ENCODE data around the gene TBC1D14.

The TBC1D14 gene

DNA sequence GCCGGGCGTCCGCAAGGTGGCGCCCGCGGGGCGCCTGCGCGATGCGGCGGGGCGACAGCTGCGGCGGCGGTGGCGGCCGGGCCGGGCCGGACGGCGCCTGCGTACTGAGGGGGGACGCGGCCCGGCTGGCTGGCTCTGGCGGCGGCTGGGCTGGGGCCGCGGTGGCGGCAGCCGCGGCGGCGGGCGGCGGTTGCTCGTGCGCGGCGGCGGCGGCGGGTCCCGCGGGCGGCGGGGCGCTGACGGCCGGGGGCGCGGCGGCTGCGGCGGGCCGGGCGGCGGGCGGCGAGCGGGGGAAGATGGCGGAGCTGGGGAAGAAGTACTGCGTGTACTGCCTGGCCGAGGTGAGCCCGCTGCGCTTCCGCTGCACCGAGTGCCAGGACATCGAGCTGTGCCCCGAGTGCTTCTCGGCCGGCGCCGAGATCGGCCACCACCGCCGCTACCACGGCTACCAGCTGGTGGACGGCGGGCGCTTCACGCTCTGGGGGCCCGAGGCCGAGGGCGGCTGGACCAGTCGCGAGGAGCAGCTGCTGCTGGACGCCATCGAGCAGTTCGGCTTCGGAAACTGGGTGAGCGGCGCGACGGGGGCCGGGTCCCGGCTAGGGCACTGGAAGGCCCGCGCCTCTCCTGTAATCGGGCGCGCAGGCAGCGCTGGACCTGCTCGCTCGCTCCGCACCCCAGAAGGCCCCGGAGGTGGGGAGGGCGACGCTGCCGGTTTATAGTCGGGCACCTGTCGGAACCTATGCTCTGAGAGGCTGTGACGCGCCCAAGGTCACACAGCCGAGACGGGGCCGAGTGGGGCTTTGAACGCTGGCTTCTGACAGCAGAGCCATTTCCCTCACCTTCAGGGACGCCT lies 133.9 kb downstream of the TBC1D14 start, which contains the start of gene TADA2B:
TADA2B (plus strand) TSS at position 89 of the 853 bp plus-strand sequence; CDS start at position 297, 208 bp downstream.
- Histone ChIP-seq H3K79me2 (ENCODE audit: insufficient read depth, low read length) (peaks cover 15% of the 10 kb centered on the region; the same call in 1 of the 2 replicates), H2AFZ (ENCODE audit: low read length) (peak within 1 kb of the TSS; percentile 97), H3K4me1 (ENCODE audit: insufficient read depth, low read length, poor library complexity, severe bottlenecking) (peaks cover 23% of the 10 kb centered on the region), H4K20me1 (ENCODE audit: insufficient read depth, low read length, poor library complexity, severe bottlenecking) (peaks cover 42% of the 10 kb centered on the region), H3K9ac (ENCODE audit: low read depth, low read length, poor library complexity, severe bottlenecking) (peak within 1 kb of the TSS; percentile 78), H3K9me3 (ENCODE audit: insufficient read depth, low read depth, low read length) (no peaks in the 10 kb centered on the region), H3K36me3 (ENCODE audit: insufficient read depth, low read length) (no peaks in the 10 kb centered on the region), H3K27me3 (ENCODE audit: insufficient read depth, low read length, poor library complexity, severe bottlenecking) (peaks cover 30% of the 10 kb centered on the region), H3K4me3 (ENCODE audit: low read length, poor library complexity, severe bottlenecking) (peak within 1 kb of the TSS; percentile 96), H3K9me2 (replicated peaks; ENCODE audit: low read depth, low read length) (no peaks in the 10 kb centered on the region), H3F3A (ENCODE audit: low read depth) (no peaks in the 10 kb centered on the region), H3K4me2 (ENCODE audit: low read depth, low read length, poor library complexity, severe bottlenecking) (peak within 1 kb of the TSS; percentile 91)
- TF ChIP-seq, protein P1, sequence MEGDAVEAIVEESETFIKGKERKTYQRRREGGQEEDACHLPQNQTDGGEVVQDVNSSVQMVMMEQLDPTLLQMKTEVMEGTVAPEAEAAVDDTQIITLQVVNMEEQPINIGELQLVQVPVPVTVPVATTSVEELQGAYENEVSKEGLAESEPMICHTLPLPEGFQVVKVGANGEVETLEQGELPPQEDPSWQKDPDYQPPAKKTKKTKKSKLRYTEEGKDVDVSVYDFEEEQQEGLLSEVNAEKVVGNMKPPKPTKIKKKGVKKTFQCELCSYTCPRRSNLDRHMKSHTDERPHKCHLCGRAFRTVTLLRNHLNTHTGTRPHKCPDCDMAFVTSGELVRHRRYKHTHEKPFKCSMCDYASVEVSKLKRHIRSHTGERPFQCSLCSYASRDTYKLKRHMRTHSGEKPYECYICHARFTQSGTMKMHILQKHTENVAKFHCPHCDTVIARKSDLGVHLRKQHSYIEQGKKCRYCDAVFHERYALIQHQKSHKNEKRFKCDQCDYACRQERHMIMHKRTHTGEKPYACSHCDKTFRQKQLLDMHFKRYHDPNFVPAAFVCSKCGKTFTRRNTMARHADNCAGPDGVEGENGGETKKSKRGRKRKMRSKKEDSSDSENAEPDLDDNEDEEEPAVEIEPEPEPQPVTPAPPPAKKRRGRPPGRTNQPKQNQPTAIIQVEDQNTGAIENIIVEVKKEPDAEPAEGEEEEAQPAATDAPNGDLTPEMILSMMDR (conservative IDR thresholded peaks at IDR 0.05; ENCODE audit: low read length): no peak
- TF ChIP-seq EZH2phosphoT487 (IDR thresholded peaks at IDR 0.05; ENCODE audit: borderline replicate concordance): no peak

DNA sequence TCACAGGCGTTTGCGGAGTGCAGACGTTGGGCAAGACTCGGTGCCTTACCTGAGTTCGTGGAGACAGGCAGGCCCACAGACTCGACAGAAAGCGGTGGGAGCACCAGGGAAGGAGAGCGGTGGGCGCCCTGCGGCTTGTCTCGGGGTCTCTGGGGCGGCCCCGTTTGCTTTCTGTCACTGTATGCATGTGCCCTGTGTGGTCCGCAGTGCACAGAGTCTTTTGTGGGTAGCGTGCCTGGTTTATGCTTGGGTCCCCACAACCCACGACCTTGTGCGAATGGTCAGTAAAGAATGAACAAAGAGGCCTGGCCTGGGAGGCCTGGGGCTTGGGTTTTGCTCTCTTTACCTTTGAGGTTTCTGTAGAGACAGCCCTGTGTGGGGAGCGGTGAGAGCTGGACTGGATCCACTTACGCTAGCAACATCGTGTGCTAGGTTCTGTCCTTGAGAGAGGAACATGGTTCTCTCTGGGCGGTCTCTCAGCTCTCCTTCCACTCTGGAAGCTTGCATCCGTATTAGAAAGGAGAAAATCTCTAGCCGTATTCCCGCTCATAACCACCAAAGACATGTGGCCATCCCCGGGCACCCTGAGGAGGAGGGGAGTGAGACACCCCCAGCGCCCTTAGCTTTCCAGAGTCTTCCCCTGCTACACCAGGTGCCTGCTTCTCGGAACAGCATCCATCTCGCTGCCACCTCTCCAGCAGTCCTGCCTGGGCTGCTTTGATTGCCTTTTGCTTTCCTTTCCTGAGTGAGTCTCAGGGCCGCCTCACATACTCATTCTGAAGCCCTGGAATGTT lies 134.7 kb downstream of the TBC1D14 start:
- TF ChIP-seq EZH2phosphoT487 (IDR thresholded peaks at IDR 0.05; ENCODE audit: borderline replicate concordance): no peak
- TF ChIP-seq, protein P1 (conservative IDR thresholded peaks at IDR 0.05; ENCODE audit: low read length): no peak
- Histone ChIP-seq H3K4me1 (ENCODE audit: insufficient read depth, low read length, poor library complexity, severe bottlenecking) (peaks cover 23% of the 10 kb centered on the region), H2AFZ (ENCODE audit: low read length) (no peak overlapping the region), H3K36me3 (ENCODE audit: insufficient read depth, low read length) (no peaks in the 10 kb centered on the region), H3K4me3 (ENCODE audit: low read length, poor library complexity, severe bottlenecking) (peak overlapping the region; percentile 96), H3K9me3 (ENCODE audit: insufficient read depth, low read depth, low read length) (no peaks in the 10 kb centered on the region), H3K4me2 (ENCODE audit: low read depth, low read length, poor library complexity, severe bottlenecking) (peak overlapping the region; percentile 84), H3K9ac (ENCODE audit: low read depth, low read length, poor library complexity, severe bottlenecking) (peak overlapping the region; percentile 78), H4K20me1 (ENCODE audit: insufficient read depth, low read length, poor library complexity, severe bottlenecking) (peaks cover 46% of the 10 kb centered on the region), H3K27me3 (ENCODE audit: insufficient read depth, low read length, poor library complexity, severe bottlenecking) (peaks cover 31% of the 10 kb centered on the region), H3K79me2 (ENCODE audit: insufficient read depth, low read length) (peaks cover 15% of the 10 kb centered on the region; the same call in 1 of the 2 replicates), H3F3A (ENCODE audit: low read depth) (no peaks in the 10 kb centered on the region), H3K9me2 (replicated peaks; ENCODE audit: low read depth, low read length) (no peaks in the 10 kb centered on the region)

DNA sequence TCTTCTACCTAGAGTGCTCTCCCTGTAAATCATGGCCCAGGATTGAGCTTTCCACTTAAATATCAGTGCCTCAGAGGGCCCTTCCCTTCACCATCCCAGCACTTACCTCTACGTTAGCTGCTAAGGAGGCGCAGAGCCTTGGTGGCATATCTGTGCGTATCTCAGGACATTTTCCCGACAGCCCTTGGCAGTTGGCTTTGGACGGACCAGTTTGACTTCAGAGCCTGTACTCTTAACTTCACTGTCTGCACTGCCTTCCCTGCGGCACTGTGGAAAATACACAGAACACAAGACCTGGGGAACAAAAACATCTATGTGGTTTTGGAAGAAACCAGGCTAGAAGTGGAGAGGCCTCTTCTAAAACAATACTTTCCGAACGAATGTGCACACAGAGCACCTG lies 135.9 kb downstream of the TBC1D14 start:
- Histone ChIP-seq H3K4me1 (ENCODE audit: insufficient read depth, low read length, poor library complexity, severe bottlenecking) (peaks cover 23% of the 10 kb centered on the region), H3K36me3 (ENCODE audit: insufficient read depth, low read length) (no peaks in the 10 kb centered on the region), H3K9me2 (replicated peaks; ENCODE audit: low read depth, low read length) (no peaks in the 10 kb centered on the region), H4K20me1 (ENCODE audit: insufficient read depth, low read length, poor library complexity, severe bottlenecking) (peaks cover 58% of the 10 kb centered on the region), H3K27me3 (ENCODE audit: insufficient read depth, low read length, poor library complexity, severe bottlenecking) (peaks cover 43% of the 10 kb centered on the region), H3K9ac (ENCODE audit: low read depth, low read length, poor library complexity, severe bottlenecking) (no peak overlapping the region), H2AFZ (ENCODE audit: low read length) (no peak overlapping the region), H3K9me3 (ENCODE audit: insufficient read depth, low read depth, low read length) (no peaks in the 10 kb centered on the region), H3F3A (ENCODE audit: low read depth) (no peaks in the 10 kb centered on the region), H3K4me3 (ENCODE audit: low read length, poor library complexity, severe bottlenecking) (peak overlapping the region; percentile 96), H3K79me2 (ENCODE audit: insufficient read depth, low read length) (peaks cover 15% of the 10 kb centered on the region; the same call in 1 of the 2 replicates), H3K4me2 (ENCODE audit: low read depth, low read length, poor library complexity, severe bottlenecking) (peak overlapping the region; percentile 84)
- TF ChIP-seq EZH2phosphoT487 (IDR thresholded peaks at IDR 0.05; ENCODE audit: borderline replicate concordance): no peak
- TF ChIP-seq, protein P1 (conservative IDR thresholded peaks at IDR 0.05; ENCODE audit: low read length): no peak

Data from Loucy (cell line).